Large intestine (tissue), 3 donors: ENCODE measurements around the gene BCAS3. TPM values are rescaled to one million over a fixed set of nuclear protein-coding genes. Genes with fewer than 3 reads are reported as not detected.

Source experiments
- DNase-seq, 2 donors: peaks; one replicate each; pipeline versions ENCODE4 v3.0.0 to v3.0.0-alpha.2; 2013
- H3K27ac ChIP-seq: one replicate; pipeline ENCODE4 v1.5.1; 2013; ENCODE audit warnings: low read length
- H3K27me3 ChIP-seq: 2 replicates; pipeline ENCODE4 v1.6.1; 2013; ENCODE audit warnings: low read length; ENCODE audit not compliant: control insufficient read depth, insufficient read depth
- H3K36me3 ChIP-seq: 2 replicates; pipeline ENCODE4 v1.6.1; 2013; ENCODE audit warnings: low read length; ENCODE audit not compliant: control insufficient read depth, insufficient read depth
- H3K4me1 ChIP-seq: one replicate; pipeline ENCODE4 v1.6.1; 2013; ENCODE audit warnings: low read length; ENCODE audit not compliant: control insufficient read depth, insufficient read depth
- H3K4me3 ChIP-seq: one replicate; pipeline ENCODE4 v1.5.1; 2013; ENCODE audit warnings: low read length
- H3K9me3 ChIP-seq: one replicate; pipeline ENCODE4 v1.6.1; 2013; ENCODE audit warnings: mild to moderate bottlenecking, low read depth, low read length, moderate library complexity; ENCODE audit not compliant: control insufficient read depth
- WGBS: methylation state at CpG from one replicate; pipeline ENCODE4 v1.1.5; 2013; ENCODE audit warnings: low lambda C conversion rate; ENCODE audit not compliant: insufficient coverage; 5-methylcytosine and 5-hydroxymethylcytosine counted together
- polyA plus RNA-seq: library from polyadenylated mRNA; unstranded; fragments of 120-200 nt; gene quantifications from one replicate; pipeline ENCODE4 v1.2.1, GENCODE V29; 2013

Gene BCAS3
- polyA plus RNA-seq, 1 donor: 9.7 TPM

- peaks cover 22% of the 10 kb centered on the region for H3K4me1 ChIP-seq
These were observed 728.3 kb downstream of the BCAS3 start for GRCh38 chr17:61405686-61406536.

GRCh38 chr17:61406537-61406845 is 728.8 kb downstream of the BCAS3 start:
- Histone ChIP-seq H3K9me3 (peaks cover 32% of the 10 kb centered on the region), H3K36me3 (peaks cover 7% of the 10 kb centered on the region), H3K4me3 (no peak overlapping the region), H3K27ac (no peak overlapping the region), H3K27me3 (peaks cover 96% of the 10 kb centered on the region), H3K4me1 (peaks cover 22% of the 10 kb centered on the region)
- no CpG with 5 or more reads among the region's 1 CpG for WGBS
- DNase-seq: no peak

More at GRCh38 chr17:61405686-61406536, 728.3 kb downstream of the BCAS3 start:
- Histone ChIP-seq H3K36me3 (peaks cover 7% of the 10 kb centered on the region), H3K9me3 (peaks cover 28% of the 10 kb centered on the region), H3K27ac (peak overlapping the region; percentile 17), H3K27me3 (peaks cover 96% of the 10 kb centered on the region), H3K4me3 (peak overlapping the region; percentile 4)
- no CpG with 5 or more reads among the region's 37 CpGs for WGBS
- DNase-seq: no peak

- Histone ChIP-seq H3K9me3 (peaks cover 33% of the 10 kb centered on the region), H3K4me3 (no peak overlapping the region), H3K27me3 (peaks cover 97% of the 10 kb centered on the region), H3K4me1 (peaks cover 22% of the 10 kb centered on the region), H3K36me3 (peaks cover 7% of the 10 kb centered on the region), H3K27ac (no peak overlapping the region)
- no CpG with 5 or more reads among the region's 8 CpGs for WGBS
- DNase-seq: no peak
These were observed 729.6 kb downstream of the BCAS3 start for GRCh38 chr17:61406971-61407911.

GRCh38 chr17:61408151-61409041 is 730.7 kb downstream of the BCAS3 start:
- DNase-seq: no peak
- WGBS: 10% methylated on average over 2 of the region's 41 CpGs
- Histone ChIP-seq H3K27me3 (peaks cover 96% of the 10 kb centered on the region), H3K4me3 (no peak overlapping the region), H3K36me3 (peaks cover 7% of the 10 kb centered on the region), H3K4me1 (peaks cover 22% of the 10 kb centered on the region), H3K9me3 (peaks cover 33% of the 10 kb centered on the region), H3K27ac (no peak overlapping the region)

- peak in 1 of 2 donors; percentile 67 for DNase-seq
- Histone ChIP-seq H3K27ac (peak overlapping the region; percentile 10), H3K4me3 (peak overlapping the region; percentile 16), H3K36me3 (peaks cover 7% of the 10 kb centered on the region), H3K27me3 (peaks cover 86% of the 10 kb centered on the region), H3K4me1 (peaks cover 22% of the 10 kb centered on the region), H3K9me3 (peaks cover 26% of the 10 kb centered on the region)
- WGBS: no CpG with 5 or more reads among the region's 73 CpGs
These were observed 731.9 kb downstream of the BCAS3 start for GRCh38 chr17:61409301-61410112.

GRCh38 chr17:61410141-61411010 is 732.7 kb downstream of the BCAS3 start:
- peaks cover 20% of the 10 kb centered on the region for H3K9me3 ChIP-seq
- peaks cover 77% of the 10 kb centered on the region for H3K27me3 ChIP-seq
- peak overlapping the region; percentile 23 for H3K4me3 ChIP-seq
- peaks cover 3% of the 10 kb centered on the region for H3K36me3 ChIP-seq
- WGBS: no CpG with 5 or more reads among the region's 48 CpGs
- H3K27ac ChIP-seq: peak overlapping the region; percentile 10
- peaks cover 17% of the 10 kb centered on the region for H3K4me1 ChIP-seq
- DNase-seq: peak in 1 of 2 donors; percentile 73

GRCh38 chr17:61411011-61411260 is 733.3 kb downstream of the BCAS3 start:
- peak overlapping the region; percentile 39 for H3K27ac ChIP-seq
- H3K27me3 ChIP-seq: peaks cover 72% of the 10 kb centered on the region
- H3K4me3 ChIP-seq: peak overlapping the region; percentile 39
- H3K9me3 ChIP-seq: peaks cover 17% of the 10 kb centered on the region
- peaks cover 3% of the 10 kb centered on the region for H3K36me3 ChIP-seq
- no CpG with 5 or more reads among the region's 29 CpGs for WGBS
- H3K4me1 ChIP-seq: peaks cover 17% of the 10 kb centered on the region
- DNase-seq: peak in 1 of 2 donors; percentile 59

GRCh38 chr17:61411261-61412142 is 733.9 kb downstream of the BCAS3 start:
- Histone ChIP-seq H3K27me3 (peaks cover 66% of the 10 kb centered on the region), H3K27ac (peak overlapping the region; percentile 39), H3K9me3 (peaks cover 17% of the 10 kb centered on the region), H3K4me3 (peak overlapping the region; percentile 39), H3K4me1 (peaks cover 17% of the 10 kb centered on the region), H3K36me3 (peaks cover 3% of the 10 kb centered on the region)
- no CpG with 5 or more reads among the region's 75 CpGs for WGBS
- DNase-seq: peak in 1 of 2 donors; percentile 59
